Upper lobe of left lung (tissue), 6 donors: ENCODE measurements around the gene PRXL2B. TPM values are rescaled to one million over a fixed set of nuclear protein-coding genes. Genes with fewer than 3 reads are reported as not detected.
A peak's percentile ranks its signal among the peaks of the same experiment; 100 is the strongest.

ENCODE experiments used
- ATAC-seq, 2 donors: fragments of 200-7000 bp; cut with Tn5 transposase; one replicate each; pipeline ENCODE4 v1.9.1; 2022; ENCODE audit warnings: mild to moderate bottlenecking in 2 of 2, moderate library complexity in 2 of 2; ENCODE audit not compliant: low FRiP score in 2 of 2
- DNase-seq, 2 donors: peaks; one replicate each; pipeline ENCODE4 v3.0.0-alpha.2; 2019 to 2020
- H3K27ac ChIP-seq, 4 donors: fragments of 200-600 bp; sonication (generic); one replicate each; pipeline ENCODE4 v1.5.1; 2016 to 2019
- H3K27me3 ChIP-seq, 4 donors: fragments of 200-600 bp; sonication (generic); one replicate each; pipeline ENCODE4 v1.5.1; 2017 to 2019
- H3K36me3 ChIP-seq, 4 donors: fragments of 200-600 bp; sonication (generic); one replicate each; pipeline ENCODE4 v1.5.1; 2016 to 2019
- H3K4me1 ChIP-seq, 4 donors: fragments of 200-600 bp; sonication (generic); one replicate each; pipeline ENCODE4 v1.5.1; 2018 to 2019
- H3K4me3 ChIP-seq, 4 donors: fragments of 200-600 bp; sonication (generic); one replicate each; pipeline ENCODE4 v1.5.1; 2017 to 2019; ENCODE audit warnings: mild to moderate bottlenecking in 2 of 4, moderate library complexity in 1 of 4
- H3K9me3 ChIP-seq, 4 donors: fragments of 200-600 bp; sonication (generic); one replicate each; pipeline ENCODE4 v1.5.1; 2018 to 2019
- CTCF ChIP-seq, 6 experiments: fragments of 450-650 bp in 4 of 6; fragments of 200-600 bp in 2 of 6; sonication (generic) in 2 of 6; IDR thresholded peaks; one replicate each; pipeline ENCODE4 v1.5.1; 2016 to 2019; ENCODE audit warnings: antibody characterized with exemption in 6 of 6
- EP300 ChIP-seq, 4 donors: sonication (generic); formaldehyde crosslinking; IDR thresholded peaks; one replicate each; pipeline ENCODE4 v1.5.1; 2017; ENCODE audit warnings: antibody characterized with exemption in 4 of 4, control low read depth in 2 of 4
- POLR2A ChIP-seq, 4 donors: fragments of 450-650 bp; IDR thresholded peaks; one replicate each; pipeline ENCODE4 v1.5.1; 2016 to 2017; ENCODE audit warnings: antibody characterized with exemption in 4 of 4, mild to moderate bottlenecking in 2 of 4
- POLR2AphosphoS5 ChIP-seq, 2 donors: sonication (generic); formaldehyde crosslinking; IDR thresholded peaks; one replicate each; pipeline ENCODE4 v1.5.1; 2017; ENCODE audit warnings: antibody characterized with exemption in 2 of 2
- WGBS, 2 donors: methylation state at CpG; one replicate each; pipeline ENCODE4 v1.1.5; 2017 to 2018; 5-methylcytosine and 5-hydroxymethylcytosine counted together
- total RNA-seq, 6 donors: library from RNA; depleted of rRNA in 4 of 6; stranded (reverse); fragments of >200 nt in 4 of 6; gene quantifications; one replicate each; pipeline versions ENCODE4 v1.1.0 to v1.2.1, GENCODE V29; 2016 to 2021
- donor health status: DM: no; HTN: no; CAD: no; lungs with moderate emphysema.
- donor health status: DM: no; HTN: yes; CAD: no; lungs with severe emphysema.

PRXL2B gene
- total RNA-seq, 6 donors from 2014 or later = 10.5 to 34.2 (median 22.0) TPM

- peaks cover 0 to 8% (median 4%) of the 10 kb centered on the region in 4 donors for H3K9me3 ChIP-seq
- no peaks in the 10 kb centered on the region for H3K4me1 ChIP-seq
- no peak overlapping the region for H3K27ac ChIP-seq
- H3K36me3 ChIP-seq = no peaks in the 10 kb centered on the region
- WGBS, 2 donors = 84 to 90% methylated on average over 4 to 9 of the region's 10 CpGs
- no peak overlapping the region for H3K4me3 ChIP-seq
- DNase-seq (peak in 1 of 2 donors; percentile 53), ATAC-seq (no peak)
- peaks cover 0 to 18% (median 6%) of the 10 kb centered on the region in 4 donors for H3K27me3 ChIP-seq
- TF ChIP-seq CTCF (IDR thresholded peaks at IDR 0.05) (no peak), POLR2AphosphoS5 (IDR thresholded peaks at IDR 0.05) (no peak), EP300 (IDR thresholded peaks at IDR 0.05) (no peak), POLR2A (IDR thresholded peaks at IDR 0.05) (no peak)
Measured at GRCh38 chr1:2635361-2636010, 48.9 kb downstream of the PRXL2B start.

- Histone ChIP-seq H3K27ac (no peak overlapping the region), H3K4me1 (peaks cover 2 to 5% (median 4%) of the 10 kb centered on the region in 4 donors), H3K9me3 (peaks cover 0 to 8% (median 4%) of the 10 kb centered on the region in 4 donors), H3K4me3 (no peak overlapping the region), H3K36me3 (no peaks in the 10 kb centered on the region), H3K27me3 (peaks cover 0 to 18% (median 6%) of the 10 kb centered on the region in 4 donors)
- DNase-seq (peak in 1 of 2 donors; percentile 29), ATAC-seq (no peak)
- TF ChIP-seq CTCF (IDR thresholded peaks at IDR 0.05) (no peak), POLR2A (IDR thresholded peaks at IDR 0.05) (no peak), EP300 (IDR thresholded peaks at IDR 0.05) (no peak), POLR2AphosphoS5 (IDR thresholded peaks at IDR 0.05) (no peak)
- WGBS, 2 donors = 88 to 92% methylated on average over 6 to 7 of the region's 7 CpGs
Measured at GRCh38 chr1:2636733-2637132, 50.2 kb downstream of the PRXL2B start.

GRCh38 chr1:2637442-2638145 lies 51.0 kb downstream of the PRXL2B start:
- Histone ChIP-seq H3K27me3 (peaks cover 0 to 14% (median 4%) of the 10 kb centered on the region in 4 donors), H3K4me3 (no peak overlapping the region), H3K36me3 (no peaks in the 10 kb centered on the region), H3K27ac (no peak overlapping the region), H3K4me1 (peaks cover 10 to 14% (median 11%) of the 10 kb centered on the region in 4 donors), H3K9me3 (peaks cover 0 to 8% (median 4%) of the 10 kb centered on the region in 4 donors)
- DNase-seq = peak in 1 of 2 donors; percentile 28
- TF ChIP-seq CTCF (IDR thresholded peaks at IDR 0.05) (no peak), EP300 (IDR thresholded peaks at IDR 0.05) (no peak), POLR2A (IDR thresholded peaks at IDR 0.05) (no peak), POLR2AphosphoS5 (IDR thresholded peaks at IDR 0.05) (no peak)
- 64 to 74% methylated on average over 7 to 10 of the region's 10 CpGs for WGBS, 2 donors
- ATAC-seq = no peak

GRCh38 chr1:2638466-2639115 lies 52.0 kb downstream of the PRXL2B start:
- TF ChIP-seq EP300 (IDR thresholded peaks at IDR 0.05) (no peak), POLR2AphosphoS5 (IDR thresholded peaks at IDR 0.05) (no peak), CTCF (IDR thresholded peaks at IDR 0.05) (no peak), POLR2A (IDR thresholded peaks at IDR 0.05) (no peak)
- ATAC-seq = no peak
- DNase-seq = peak in 1 of 2 donors; percentile 54
- Histone ChIP-seq H3K27me3 (peaks cover 0 to 4% (median 1%) of the 10 kb centered on the region in 4 donors), H3K27ac (no peak overlapping the region), H3K4me1 (peaks cover 14 to 21% (median 15%) of the 10 kb centered on the region in 4 donors), H3K36me3 (no peaks in the 10 kb centered on the region), H3K9me3 (peaks cover 0 to 8% (median 4%) of the 10 kb centered on the region in 4 donors), H3K4me3 (no peak overlapping the region)
- WGBS, 2 donors = 76 to 77% methylated on average over 10 to 14 of the region's 16 CpGs
